HG02840 (cell line): ENCODE measurements around the gene CCDC9B.

Experiments used
- ATAC-seq: cut with Tn5 transposase; IDR thresholded peaks from one replicate; pipeline ENCODE4 v1.9.1; 2021; ENCODE audit warnings: mild to moderate bottlenecking, moderate library complexity, moderate number of reproducible peaks; ENCODE audit not compliant: unreplicated experiment, low FRiP score

Gene CCDC9B

DNA sequence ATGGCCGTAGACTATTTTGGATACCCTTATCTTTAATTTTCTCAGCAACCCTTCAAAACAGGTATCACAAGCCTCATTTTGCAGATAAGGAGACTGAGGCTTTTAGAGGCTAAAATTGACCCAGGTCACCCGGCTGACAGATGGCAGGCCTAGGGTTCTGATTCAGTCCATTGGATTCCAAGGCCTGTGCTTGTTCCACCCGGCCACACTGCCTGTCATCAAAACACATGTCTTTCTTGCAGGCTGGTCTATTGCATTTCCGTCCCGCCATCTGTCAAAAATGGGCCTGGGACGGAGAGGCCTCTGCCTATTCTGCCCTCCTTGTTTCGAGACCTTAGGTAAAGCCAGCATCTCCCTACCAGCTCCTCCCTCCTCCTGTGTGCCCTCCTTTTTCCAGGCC lies 9.1 kb downstream of the CCDC9B start:
- ATAC-seq = no peak

DNA sequence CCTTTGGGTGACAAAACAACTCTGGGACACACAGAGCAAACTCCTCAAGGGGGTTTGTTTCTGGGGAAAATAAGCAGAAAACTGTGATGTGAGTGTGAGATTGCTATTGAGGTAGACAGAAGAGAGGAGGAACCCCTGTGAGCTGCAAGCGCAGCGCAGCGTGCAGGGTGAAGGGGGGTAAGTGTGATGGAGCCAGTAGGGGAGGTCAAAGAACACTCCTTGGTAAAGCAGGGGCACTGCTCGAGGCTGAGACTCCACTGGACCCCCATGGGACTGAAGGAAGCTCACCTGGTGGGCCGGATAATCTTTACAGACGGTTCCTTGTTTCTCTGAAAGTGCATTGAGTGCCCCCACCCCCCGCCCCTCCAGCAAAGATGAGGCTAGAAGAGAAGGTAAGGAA lies 9.7 kb downstream of the CCDC9B start:
- no peak for ATAC-seq

DNA sequence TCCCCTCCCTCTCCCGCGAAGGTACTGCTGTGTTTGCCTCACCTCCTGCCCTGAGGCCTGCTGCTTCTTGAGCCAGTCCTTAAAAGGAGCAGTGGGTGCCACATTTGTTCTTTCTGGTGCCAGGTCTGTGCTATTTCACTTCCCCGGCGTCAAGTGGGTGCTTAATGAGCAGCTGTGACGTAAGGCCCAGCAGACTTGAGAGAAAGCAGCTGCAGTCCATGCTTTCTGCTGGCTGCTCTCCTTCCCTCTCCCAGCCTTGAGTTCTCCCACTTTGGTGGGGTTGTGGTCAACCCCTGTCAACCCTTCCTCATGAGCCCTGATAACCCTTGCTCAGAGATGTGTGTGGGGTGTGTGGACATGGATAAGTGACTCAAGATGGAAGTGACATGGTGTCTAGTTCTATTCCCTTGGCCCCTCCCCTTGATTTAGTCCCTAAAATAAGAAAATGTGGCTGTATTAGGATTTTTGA lies 10.3 kb downstream of the CCDC9B start:
- ATAC-seq = no peak

DNA sequence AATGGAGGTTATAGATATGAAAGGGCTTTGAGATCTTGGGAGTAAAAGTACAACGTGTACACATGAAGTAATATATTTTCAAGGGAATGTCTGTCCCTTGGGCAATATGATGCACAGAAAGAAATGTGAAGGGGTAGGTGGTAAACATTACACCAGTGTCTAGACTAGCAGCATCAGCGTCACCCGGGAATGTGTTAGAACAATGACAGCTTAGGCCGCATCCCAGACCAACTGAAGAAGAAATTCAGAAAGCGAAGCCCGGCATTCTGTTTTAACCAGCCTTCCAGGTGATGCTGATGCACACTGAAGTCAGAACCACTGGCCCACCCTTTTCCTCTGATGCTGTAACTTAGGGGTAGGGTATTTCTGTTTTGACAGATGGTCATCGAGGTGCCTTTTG lies 10.9 kb downstream of the CCDC9B start:
- no peak for ATAC-seq

DNA sequence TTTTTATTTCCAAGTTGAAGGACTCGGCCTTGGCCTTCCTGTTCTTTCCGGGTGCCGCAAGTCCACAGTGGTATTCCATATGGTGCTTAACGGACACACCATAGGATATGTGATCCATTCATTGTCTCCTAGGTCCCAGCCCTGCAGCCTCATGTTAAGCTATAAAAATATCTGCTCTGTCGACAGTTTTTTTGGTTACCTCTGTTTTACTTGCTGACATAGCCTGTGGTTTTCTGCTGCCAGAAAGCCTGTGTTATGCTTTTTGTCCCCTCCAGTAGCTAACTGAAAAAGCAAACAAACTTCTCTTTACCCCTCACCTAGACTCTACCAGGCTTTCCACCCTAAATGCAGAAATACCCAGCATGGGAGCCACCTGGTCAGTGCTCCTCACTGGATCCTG lies 12.0 kb downstream of the CCDC9B start:
- ATAC-seq = no peak

DNA sequence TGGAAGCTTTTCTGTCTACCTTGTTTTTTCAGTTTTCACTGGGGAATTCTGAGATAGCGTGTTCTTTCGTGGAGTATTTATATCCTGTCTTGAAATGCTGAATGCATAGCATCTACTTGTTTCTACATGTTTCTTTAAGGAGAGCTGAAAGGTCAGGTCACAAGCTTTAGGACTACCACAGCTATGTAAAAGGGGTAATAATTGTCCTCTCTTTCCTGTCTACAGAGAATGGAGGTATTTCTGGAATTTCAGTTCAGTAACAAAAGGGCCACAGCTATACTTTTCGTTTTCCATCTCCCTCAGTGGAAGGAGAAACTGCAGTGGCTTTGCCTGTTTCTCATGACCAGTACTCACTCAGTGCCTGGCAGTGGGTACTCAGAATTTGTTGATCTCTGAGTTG lies 12.6 kb downstream of the CCDC9B start:
- ATAC-seq = no peak

DNA sequence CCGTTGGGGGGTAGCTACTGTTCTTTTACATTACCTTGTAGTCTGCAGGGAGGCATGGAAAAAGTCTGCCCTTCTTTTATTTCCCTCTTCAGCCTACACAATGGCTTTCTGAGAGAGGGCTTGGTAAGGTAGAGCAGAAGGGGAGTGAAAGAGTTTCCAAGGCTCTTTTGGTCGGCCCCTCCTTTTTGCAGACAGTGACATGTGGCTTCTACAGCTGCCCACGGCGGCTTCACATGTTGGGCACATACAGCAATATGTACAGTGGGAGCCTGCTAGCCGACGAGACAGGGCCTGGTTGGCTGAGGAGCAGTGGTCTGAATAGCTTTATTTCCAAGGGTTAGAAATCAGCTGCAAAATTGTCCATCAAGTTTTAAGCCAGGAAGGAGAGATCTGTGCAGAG lies 13.3 kb downstream of the CCDC9B start:
- no peak for ATAC-seq

DNA sequence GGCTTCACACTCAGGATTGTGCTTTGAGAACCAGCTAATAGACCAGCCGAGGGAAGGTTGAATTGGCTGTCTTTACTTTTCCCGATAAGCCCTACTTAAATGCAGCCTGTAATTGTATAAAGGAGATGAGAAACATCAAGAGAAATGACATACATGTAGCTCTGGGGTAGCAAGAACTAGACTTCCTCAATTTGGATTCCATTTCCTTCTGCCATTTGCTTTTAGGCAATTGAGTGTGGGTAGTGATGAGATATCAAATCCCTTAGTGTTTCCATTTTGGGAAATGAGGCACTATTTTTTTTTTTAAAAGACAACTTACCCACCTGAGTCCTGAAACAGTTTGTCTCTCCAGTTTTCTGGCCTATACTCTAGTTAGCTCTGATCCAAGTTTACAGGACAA lies 15.0 kb downstream of the CCDC9B start:
- no peak for ATAC-seq

DNA sequence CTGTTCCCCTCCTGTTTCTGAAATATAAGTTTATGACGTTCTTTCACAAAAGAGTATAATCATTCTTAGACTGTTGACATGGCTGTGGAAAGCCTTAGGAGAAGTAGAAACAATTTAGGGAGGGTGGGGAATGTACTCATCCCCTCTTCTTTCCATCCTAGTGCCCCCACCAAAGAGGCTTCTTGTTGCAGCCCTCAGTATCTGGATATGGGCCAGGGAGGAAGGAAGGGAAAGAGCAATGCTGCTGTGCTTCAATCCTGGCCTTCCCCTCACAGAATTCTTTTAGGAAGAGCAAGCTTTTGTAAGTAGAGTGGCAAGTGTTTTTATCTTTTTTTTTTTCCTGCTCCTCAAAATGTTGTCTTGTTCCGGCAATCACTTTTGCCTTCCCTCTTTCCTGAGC lies 15.6 kb downstream of the CCDC9B start:
- no peak for ATAC-seq

DNA sequence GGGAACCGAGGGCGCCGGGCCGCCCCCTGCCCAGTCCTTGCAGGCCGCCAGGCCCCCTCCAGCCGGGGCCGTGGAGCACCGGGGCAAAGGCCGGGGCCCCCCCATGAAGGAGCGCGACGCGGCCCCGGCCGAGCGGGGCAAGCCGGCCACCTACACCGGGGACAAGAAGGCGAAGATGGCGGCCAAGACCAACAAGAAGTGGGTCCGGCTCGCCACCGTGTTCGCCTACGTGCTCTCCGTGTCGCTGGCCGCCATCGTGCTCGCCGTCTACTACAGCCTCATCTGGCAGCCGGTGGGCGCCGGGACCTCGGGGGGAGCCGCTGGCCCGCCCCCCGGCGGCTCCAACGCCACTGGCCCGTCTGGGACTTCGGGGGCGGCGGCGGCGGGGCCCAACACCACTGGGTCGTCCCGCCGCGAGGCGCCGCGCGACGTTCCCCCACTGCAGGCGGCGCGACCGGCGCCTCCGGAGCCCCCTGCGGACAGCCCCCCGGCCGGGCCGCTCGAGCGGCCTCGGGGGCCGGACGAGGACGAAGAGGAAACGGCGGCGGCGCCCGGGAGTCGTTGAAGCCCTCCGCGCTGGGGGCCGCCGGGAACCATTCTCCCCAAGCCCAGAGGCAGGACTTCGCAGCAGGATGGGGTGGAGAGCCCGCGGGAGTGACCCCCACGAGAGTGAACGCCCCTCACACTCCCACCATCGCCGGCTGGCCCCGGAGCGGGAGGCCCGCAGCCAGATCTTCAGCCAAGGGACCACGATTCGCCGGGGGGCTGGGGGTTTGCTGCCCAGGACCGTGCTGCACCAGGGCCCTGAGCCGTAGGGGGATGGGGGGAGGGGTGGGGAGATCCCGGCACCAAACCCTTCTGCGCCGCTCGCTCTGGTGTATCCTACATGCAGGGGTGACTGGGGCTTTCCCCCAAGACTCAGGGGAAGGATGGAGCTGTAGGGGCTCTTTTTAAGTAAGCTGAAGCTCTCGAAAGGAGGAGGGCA lies 16.5 kb downstream of the CCDC9B start:
- peak; percentile 8 for ATAC-seq

DNA sequence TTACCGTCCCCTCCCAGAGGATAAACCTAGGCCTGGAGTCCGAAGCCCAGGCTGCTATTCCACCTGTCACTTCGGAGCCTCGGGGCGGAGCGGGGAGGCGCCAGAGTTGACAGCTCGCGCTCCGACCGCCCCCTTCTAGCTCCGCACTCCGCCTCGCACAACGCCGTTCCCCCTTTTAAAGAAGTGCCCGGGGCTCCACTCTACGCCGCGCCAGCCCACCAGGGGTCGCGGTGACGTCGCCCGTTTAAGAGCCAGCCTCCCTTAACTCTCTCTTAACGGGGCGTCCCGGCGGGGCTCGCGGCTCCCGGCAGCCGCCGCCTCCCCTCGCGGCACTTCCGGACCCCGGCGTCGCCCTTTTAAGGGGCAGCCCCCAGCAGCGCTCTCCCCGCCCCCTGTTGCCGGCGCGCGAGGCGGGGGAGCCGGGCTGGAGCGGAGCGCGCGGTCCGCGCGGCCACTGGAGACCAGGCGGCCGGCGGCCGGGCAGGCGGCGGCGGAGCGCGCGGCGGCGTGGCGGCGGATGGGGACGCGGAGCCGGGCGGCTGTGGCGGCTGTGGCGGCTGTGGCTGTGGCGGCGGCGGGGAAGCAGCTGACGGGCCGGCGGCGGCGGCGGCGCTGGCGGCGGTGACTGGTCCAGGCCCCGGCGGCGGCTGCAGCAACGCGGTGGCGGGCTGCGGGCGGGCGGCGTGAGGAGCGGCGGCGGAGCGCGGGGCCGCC lies 17.3 kb downstream of the CCDC9B start, which contains the start of gene INAFM2:
Gene INAFM2, plus strand, starts transcription at position 454 of the 714 bp plus-strand sequence. CDS start 364 bp downstream, outside the sequence.
- peak; percentile 85 for ATAC-seq

DNA sequence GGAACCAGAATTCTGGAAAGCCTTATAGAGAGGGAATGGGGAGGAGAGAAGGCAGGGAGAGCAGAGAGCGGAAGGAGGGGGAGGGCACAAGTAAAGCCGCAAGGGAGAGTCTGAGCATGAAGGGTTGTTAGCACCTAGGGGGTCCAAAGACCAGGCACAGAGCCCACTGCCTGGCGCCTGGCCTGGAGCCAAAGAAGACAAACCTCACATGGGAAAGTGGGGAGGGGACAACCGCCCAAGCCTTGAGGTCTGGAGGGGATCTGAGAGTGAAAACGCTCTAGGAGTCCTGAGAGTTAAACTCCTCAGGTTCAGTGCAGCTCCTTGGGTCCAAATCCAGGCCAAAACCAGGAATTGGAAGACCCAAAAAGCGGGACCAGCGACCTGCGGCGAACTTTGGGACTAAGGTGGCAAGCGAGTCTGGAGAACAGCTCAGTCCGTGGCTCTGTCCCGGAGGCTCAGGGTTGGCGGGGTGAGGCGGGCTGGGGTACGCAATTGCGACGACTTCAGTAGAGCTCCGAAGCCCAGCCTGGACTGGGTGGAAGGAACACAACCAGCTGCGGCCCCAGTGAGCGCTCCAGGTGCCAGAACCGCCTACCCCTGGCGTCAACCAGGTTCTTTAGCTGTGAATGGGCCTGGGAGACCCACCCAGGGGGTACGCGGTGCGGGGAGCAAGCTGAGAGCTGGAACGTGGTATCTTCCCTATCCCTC lies 18.1 kb downstream of the CCDC9B start:
- ATAC-seq = no peak

DNA sequence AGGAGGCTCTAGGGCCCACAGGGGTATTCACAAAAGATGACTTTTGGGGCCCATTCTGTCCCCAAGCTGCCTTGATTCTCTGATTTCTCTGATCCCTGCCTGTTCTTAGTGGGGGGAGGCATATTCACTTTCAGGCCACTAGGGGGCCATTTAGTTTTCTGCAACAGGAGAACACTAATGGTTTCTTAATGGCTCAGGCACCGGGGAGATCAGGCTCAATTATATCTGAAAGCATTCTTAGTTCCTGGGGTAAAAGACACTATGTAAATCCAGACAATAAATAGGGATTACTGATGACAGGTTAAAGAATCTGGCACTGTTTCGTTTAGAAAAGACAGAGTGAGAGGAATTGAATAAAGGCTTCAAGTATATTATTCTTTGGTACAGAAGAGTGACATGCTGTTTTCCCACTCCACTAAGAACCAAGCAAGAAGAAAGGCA lies 19.8 kb downstream of the CCDC9B start:
- no peak for ATAC-seq

DNA sequence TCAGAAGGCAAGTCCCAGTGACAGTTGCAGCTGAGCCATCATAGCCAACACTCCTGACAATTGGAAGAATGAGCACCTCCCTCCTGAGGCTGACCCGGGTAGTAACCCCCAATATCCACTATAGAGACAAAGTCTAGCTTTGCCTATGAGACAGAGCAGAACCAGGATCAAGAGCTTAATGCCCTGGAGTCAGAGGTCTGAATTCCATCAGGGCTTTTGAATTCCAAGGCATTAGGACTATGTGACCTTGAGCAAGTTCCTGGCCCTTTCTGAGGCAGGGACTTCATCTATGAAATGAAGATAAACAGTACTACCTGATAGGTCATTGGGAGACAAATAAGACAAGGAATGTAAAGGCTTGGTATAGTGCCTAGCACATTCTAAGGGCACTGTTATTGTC lies 20.3 kb downstream of the CCDC9B start:
- no peak for ATAC-seq

DNA sequence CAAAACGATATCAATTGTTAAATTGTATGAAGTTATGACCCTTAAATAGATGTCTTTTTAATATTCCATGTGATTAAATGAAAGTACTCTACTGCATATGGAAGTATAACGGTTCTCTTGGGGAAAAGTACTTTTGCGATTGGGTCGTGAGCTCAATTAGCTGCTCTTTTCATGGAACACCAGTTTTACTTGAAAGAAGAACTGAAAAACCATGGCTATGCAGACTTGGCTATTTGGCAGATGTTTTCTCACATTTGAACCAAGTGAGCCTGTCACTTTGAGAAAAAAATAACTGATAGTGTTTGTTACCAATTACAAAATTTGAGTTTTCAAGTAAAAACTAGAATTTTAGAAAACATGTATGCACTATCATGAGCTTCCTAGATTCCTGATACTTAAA lies 23.2 kb downstream of the CCDC9B start:
- no peak for ATAC-seq

DNA sequence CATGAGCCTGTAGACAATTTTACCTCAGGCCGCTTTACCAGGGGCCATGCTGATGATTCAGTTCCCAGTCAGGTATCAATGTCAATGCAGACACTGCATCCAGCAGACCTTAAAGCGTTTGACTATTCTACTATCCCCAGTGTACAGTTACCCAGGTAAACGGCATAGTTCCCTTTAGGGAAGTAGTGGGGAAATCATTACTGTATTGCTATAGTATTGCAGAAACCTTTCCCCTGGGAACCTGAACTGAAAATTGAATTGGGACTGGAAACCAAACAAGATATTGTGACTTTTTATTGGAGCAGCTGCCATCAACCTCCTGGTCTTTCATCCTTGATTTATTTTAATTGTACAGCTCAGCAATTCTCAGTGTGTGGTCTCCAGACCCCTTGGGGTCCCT lies 23.8 kb downstream of the CCDC9B start:
- no peak for ATAC-seq

DNA sequence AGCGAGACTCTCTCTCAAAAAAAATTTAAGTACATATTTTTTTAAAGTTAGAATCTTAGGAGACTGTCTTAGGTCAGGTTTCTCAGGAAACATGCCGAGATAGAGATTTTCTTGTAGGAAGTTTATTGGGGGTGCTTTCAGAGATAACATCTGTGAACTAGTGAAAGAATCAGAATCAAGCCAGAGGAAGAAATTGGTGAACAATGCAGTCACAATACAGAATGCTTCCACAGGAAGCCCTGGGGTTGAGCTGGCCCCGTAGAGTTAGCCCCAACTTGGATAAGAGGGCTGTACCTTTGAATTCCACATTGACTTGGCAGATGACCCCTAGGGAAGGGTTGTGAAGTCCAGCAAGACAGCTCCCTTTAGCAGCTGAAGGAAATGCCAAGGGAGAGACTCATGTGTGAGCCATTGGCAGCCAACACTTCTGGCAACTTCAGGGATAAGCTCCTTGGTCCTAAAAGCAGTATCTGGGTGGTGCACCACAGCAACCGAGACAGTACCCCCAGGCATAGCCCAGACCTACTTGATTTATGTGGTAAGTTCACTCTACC lies 25.9 kb downstream of the CCDC9B start:
- ATAC-seq = no peak

DNA sequence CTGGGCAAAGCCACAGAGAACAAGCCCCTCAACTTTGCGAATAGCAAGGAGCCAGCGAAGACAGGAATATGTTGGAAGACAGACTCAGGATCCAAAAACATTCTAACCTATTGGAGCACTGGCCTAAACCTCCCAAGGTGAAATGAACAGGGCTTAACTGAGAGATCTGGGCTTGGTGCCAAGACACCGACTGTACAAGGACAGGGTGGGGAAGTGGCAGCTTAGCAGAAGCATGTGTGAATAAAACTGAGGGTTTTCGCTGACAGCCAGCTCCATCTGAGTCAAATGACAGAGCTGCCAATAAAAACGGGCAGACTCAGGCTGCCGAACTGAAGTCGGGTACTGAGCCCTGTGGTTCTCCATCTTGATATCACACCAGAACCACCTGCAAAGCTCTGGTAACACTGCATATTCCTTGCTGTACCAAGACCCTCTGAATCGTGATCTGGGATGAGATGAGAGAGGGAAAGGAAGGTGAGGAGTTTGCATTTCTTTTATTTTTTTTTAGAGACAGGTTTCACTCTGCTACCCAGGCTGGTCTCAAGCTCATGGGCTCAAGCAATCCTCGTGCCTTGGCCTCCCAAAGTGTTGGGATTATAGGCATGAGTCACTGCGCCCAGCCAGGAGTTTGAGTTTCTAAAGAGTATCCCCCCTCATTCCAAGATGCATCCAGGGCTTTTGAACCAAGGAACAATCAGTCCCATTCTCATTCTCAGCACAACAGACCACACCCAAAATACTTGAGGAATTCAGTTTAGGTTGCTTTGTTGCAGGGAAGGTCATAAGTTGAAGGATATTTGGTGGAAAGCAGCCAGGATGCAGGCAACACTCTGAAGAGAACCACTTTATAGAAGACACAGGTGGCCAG lies 27.0 kb downstream of the CCDC9B start:
- no peak for ATAC-seq

DNA sequence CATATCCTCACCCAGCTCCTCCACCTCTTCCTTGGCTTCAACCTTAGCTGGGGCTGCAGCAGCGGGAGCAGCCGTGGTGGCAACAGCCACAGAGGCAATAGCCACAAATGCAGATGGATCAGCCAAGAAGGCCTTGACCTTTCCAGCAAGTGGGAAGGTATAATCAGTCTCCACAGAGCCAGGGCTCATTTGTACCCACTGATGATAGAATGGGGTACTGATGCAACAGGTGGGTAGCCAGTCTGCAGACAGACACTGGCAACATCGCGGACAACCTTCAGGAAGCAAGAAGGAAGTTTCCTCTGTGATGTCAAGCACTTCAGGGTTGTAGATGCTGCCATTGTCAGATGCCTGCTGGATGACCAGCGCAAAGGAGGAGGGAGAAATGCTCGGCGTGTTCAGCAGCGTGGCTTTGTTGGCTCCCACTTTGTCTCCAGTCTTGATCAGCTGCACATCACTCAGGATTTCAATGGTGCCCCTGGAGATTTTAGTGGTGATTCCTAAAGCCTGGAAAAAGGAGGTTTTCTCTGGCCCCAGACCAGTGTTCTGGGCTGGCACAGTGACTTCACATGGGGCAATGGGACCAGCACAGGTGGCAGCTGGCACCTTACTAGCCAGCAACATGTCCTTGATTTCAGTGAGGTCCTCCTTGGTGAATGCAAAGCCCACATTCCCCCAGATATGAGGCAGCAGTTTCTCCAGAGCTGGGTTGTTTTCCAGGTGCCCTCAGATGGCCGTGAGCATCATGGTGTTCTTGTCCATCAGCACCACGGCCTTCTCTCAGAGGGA lies 28.2 kb downstream of the CCDC9B start:
- no peak for ATAC-seq
